Keratinocyte (primary cell): ENCODE results near the gene R3HDM1.

Experiments
- EZH2 ChIP-seq: IDR thresholded peaks from one replicate; pipeline ENCODE4 v1.6.1; 2012; ENCODE audit warnings: inconsistent platforms, mild to moderate bottlenecking, low read length, moderate library complexity
- TF ChIP-seq, protein P1 (sequence below), 3 experiments: IDR thresholded peaks in 1 of 3; conservative IDR thresholded peaks in 1 of 3; optimal IDR thresholded peaks in 1 of 3; 2 replicates in 2 of 3; 3 replicates in 1 of 3; pipeline versions ENCODE3 to v1.5.1; 2011; ENCODE audit warnings: low read length in 3 of 3, mild to moderate bottlenecking in 3 of 3, moderate library complexity in 2 of 3, control low read depth in 1 of 3, inconsistent platforms in 1 of 3; ENCODE audit not compliant: insufficient read depth in 2 of 3; ENCODE audit errors: extremely low read depth in 1 of 3

DNA sequence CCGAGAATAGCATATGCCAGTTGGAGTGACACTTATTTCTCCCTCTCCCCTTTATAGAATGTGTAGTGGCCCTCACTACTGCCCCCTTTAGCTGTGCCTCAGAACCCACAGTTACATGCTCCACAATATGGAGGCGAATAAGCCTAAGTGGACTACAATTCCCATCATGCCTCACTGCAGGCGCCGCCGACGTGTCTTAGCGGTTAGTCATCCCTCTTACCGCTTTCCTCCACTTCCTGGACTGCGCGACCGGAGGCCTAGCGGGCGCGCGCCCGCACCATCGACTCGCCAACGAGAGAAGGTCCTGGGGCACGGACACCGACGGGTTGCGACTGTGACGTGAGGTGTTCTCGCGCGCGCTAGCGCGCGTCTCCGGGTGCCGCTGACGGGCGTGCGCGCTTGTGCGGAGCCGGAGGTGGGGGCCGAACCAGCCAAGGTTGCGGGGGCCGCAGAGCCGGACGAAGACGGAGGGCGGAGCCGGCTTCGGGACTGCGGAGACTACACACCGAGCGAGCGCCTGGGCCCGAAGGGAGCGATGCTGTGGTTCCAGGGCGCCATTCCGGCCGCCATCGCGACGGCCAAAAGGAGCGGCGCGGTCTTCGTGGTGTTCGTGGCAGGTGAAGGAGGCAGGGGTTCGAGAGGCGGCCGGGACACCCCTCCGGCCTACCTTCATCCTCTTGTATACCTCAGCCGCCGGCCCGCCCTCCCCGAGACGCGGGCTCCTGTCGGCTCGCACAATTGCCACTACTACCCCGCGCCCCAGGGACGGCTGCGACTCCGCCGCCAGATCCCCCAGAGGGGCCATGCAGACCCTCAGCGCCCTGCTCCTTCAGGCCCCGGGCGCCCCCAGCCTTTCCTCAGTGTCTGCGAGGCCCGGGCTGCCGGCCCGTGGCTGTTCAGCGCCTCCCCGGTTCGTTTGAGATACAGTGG is 210.4 kb downstream of the R3HDM1 start, which contains the start of gene UBXN4:
- TF ChIP-seq, protein P1, sequence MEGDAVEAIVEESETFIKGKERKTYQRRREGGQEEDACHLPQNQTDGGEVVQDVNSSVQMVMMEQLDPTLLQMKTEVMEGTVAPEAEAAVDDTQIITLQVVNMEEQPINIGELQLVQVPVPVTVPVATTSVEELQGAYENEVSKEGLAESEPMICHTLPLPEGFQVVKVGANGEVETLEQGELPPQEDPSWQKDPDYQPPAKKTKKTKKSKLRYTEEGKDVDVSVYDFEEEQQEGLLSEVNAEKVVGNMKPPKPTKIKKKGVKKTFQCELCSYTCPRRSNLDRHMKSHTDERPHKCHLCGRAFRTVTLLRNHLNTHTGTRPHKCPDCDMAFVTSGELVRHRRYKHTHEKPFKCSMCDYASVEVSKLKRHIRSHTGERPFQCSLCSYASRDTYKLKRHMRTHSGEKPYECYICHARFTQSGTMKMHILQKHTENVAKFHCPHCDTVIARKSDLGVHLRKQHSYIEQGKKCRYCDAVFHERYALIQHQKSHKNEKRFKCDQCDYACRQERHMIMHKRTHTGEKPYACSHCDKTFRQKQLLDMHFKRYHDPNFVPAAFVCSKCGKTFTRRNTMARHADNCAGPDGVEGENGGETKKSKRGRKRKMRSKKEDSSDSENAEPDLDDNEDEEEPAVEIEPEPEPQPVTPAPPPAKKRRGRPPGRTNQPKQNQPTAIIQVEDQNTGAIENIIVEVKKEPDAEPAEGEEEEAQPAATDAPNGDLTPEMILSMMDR (optimal IDR thresholded peaks at IDR 0.05 in 1 of 3, IDR thresholded peaks at IDR 0.05 in 1 of 3, conservative IDR thresholded peaks at IDR 0.05 in 1 of 3; ENCODE audit: extremely low read depth in 1 of 3, insufficient read depth in 2 of 3, low read length in 3 of 3), result peak; percentile 39 to 64 (median 62)
- no peak for TF ChIP-seq EZH2
